HFFc6 (cell line): ENCODE measurements around the gene LRRTM1. TPM values are rescaled to one million over a fixed set of nuclear protein-coding genes. Genes with fewer than 3 reads are reported as not detected.

Experiments
- DNase-seq: peaks from one replicate; pipeline ENCODE4 v3.0.0-alpha.2; 2018
- H3K27ac Mint-ChIP-seq: 2 replicates; pipeline ENCODE4 v1.8.0; 2020; ENCODE audit warnings: mild to moderate bottlenecking, mixed read lengths
- H3K27me3 Mint-ChIP-seq: 2 replicates; pipeline ENCODE4 v1.8.0; 2021; ENCODE audit warnings: mild to moderate bottlenecking, moderate library complexity, mixed read lengths; ENCODE audit not compliant: insufficient read depth
- H3K36me3 Mint-ChIP-seq: 2 replicates; pipeline ENCODE4 v1.8.0; 2021; ENCODE audit warnings: low read depth, mixed read lengths
- H3K4me1 Mint-ChIP-seq: 2 replicates; pipeline ENCODE4 v1.8.0; 2020; ENCODE audit warnings: low read depth, mixed read lengths
- H3K4me3 Mint-ChIP-seq: 2 replicates; pipeline ENCODE4 v1.8.0; 2020; ENCODE audit warnings: mild to moderate bottlenecking, moderate library complexity, mixed read lengths
- H3K9me3 Mint-ChIP-seq: 2 replicates; pipeline ENCODE4 v1.8.0; 2020; ENCODE audit warnings: mild to moderate bottlenecking, mixed read lengths
- CTCF ChIP-seq: fragments of 200-600 bp; sonication (generic); IDR thresholded peaks from 2 replicates; pipeline ENCODE4 v1.5.0; 2021; ENCODE audit warnings: antibody characterized with exemption, mild to moderate bottlenecking
- total RNA-seq, 6 experiments: library from RNA; stranded (reverse); fragmentation: NEBNext Ultra II Directional; extraction: Animal tissue kit (Norgen Biotek cat#: 25700); gene quantifications; 2 replicates in 1 of 6; 3 replicates in 5 of 6; pipeline ENCODE4 v1.2.3, GENCODE V29; 2021

The LRRTM1 gene
- total RNA-seq, 6 experiments from 2014 or later: not detected

- Mint-ChIP-seq H3K4me3 (no peak overlapping the region), H3K27ac (no peak overlapping the region), H3K27me3 (peaks cover 5% of the 10 kb centered on the region; the same call in 1 of the 2 replicates), H3K36me3 (no peaks in the 10 kb centered on the region), H3K9me3 (no peaks in the 10 kb centered on the region), H3K4me1 (no peaks in the 10 kb centered on the region)
- TF ChIP-seq CTCF: no peak
- DNase-seq: no peak
These were observed 12.1 kb downstream of the LRRTM1 start for GRCh38 chr2:80292474-80292873.

GRCh38 chr2:80291656-80292055, 12.9 kb downstream of the LRRTM1 start:
- no peak for TF ChIP-seq CTCF
- H3K9me3 Mint-ChIP-seq: no peaks in the 10 kb centered on the region
- no peaks in the 10 kb centered on the region for H3K4me1 Mint-ChIP-seq
- DNase-seq: no peak
- H3K27ac Mint-ChIP-seq: no peak overlapping the region
- H3K27me3 Mint-ChIP-seq: peaks cover 5% of the 10 kb centered on the region; the same call in 1 of the 2 replicates
- H3K36me3 Mint-ChIP-seq: no peaks in the 10 kb centered on the region
- no peak overlapping the region for H3K4me3 Mint-ChIP-seq

- Mint-ChIP-seq H3K9me3 (no peaks in the 10 kb centered on the region), H3K27ac (no peak overlapping the region), H3K4me1 (no peaks in the 10 kb centered on the region), H3K27me3 (peaks cover 5% of the 10 kb centered on the region; the same call in 1 of the 2 replicates), H3K4me3 (no peak overlapping the region), H3K36me3 (no peaks in the 10 kb centered on the region)
- DNase-seq: peak; percentile 3
- no peak for TF ChIP-seq CTCF
These were observed 16.0 kb downstream of the LRRTM1 start for GRCh38 chr2:80288576-80288975.

GRCh38 chr2:80281049-80281448, 23.5 kb downstream of the LRRTM1 start:
- no peak for TF ChIP-seq CTCF
- Mint-ChIP-seq H3K9me3 (no peaks in the 10 kb centered on the region), H3K4me1 (no peaks in the 10 kb centered on the region), H3K27me3 (no peaks in the 10 kb centered on the region), H3K27ac (no peak overlapping the region), H3K36me3 (no peaks in the 10 kb centered on the region), H3K4me3 (no peak overlapping the region)
- DNase-seq: no peak

- no peak for DNase-seq
- TF ChIP-seq CTCF: no peak
- Mint-ChIP-seq H3K9me3 (no peaks in the 10 kb centered on the region), H3K36me3 (no peaks in the 10 kb centered on the region), H3K4me3 (no peak overlapping the region), H3K27ac (no peak overlapping the region), H3K4me1 (no peaks in the 10 kb centered on the region), H3K27me3 (no peaks in the 10 kb centered on the region)
These were observed 24.0 kb downstream of the LRRTM1 start for GRCh38 chr2:80280598-80280997.

GRCh38 chr2:80269806-80270205, 34.7 kb downstream of the LRRTM1 start:
- H3K27me3 Mint-ChIP-seq: peaks cover 3% of the 10 kb centered on the region
- H3K9me3 Mint-ChIP-seq: no peaks in the 10 kb centered on the region
- no peak overlapping the region for H3K4me3 Mint-ChIP-seq
- H3K36me3 Mint-ChIP-seq: no peaks in the 10 kb centered on the region
- no peak overlapping the region for H3K27ac Mint-ChIP-seq
- no peak for TF ChIP-seq CTCF
- DNase-seq: no peak
- no peaks in the 10 kb centered on the region for H3K4me1 Mint-ChIP-seq
